HG02763 (cell line): ENCODE data around the gene ZEB1.
"Not testable (repeated sequence)": the region's sequence is repeated elsewhere in the genome, so short reads cannot be mapped to it uniquely, and the experiment has no call there.

Experiments used
- ATAC-seq: cut with Tn5 transposase; IDR thresholded peaks from one replicate; pipeline ENCODE4 v1.9.1; 2021; ENCODE audit warnings: mild to moderate bottlenecking, moderate library complexity; ENCODE audit not compliant: unreplicated experiment

The ZEB1 gene

DNA sequence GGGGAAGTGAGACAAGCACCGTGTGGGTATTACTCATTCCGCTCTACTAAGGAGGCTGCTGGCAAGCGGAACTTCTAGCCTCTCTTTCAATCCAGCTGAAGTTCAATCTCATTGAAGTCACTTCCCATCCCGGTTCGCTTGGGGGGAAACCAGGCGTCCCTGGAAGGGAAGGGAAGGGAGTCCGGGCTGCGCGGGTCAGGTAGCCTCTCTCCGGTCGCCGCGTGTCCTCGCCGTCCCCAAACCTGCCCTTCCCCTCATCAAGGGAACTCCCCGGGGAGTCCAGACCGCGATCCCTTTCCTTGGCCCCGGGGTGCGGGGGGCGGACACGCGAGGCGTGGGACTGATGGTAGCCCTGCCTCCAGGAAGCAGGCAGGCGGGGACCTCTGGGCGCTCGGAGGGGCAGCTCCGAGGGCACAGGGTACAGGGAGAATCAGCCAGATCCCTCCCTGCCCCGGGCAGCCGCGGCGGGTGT lies 598 bp upstream of the ZEB1 start:
- peak; percentile 66 for ATAC-seq

- ATAC-seq: peak; percentile 17
These were observed 860 bp downstream of the ZEB1 start for GRCh38 chr10:31319602-31320549.

- no peak for ATAC-seq
These were observed 1.7 kb downstream of the ZEB1 start for GRCh38 chr10:31320550-31321211.

DNA sequence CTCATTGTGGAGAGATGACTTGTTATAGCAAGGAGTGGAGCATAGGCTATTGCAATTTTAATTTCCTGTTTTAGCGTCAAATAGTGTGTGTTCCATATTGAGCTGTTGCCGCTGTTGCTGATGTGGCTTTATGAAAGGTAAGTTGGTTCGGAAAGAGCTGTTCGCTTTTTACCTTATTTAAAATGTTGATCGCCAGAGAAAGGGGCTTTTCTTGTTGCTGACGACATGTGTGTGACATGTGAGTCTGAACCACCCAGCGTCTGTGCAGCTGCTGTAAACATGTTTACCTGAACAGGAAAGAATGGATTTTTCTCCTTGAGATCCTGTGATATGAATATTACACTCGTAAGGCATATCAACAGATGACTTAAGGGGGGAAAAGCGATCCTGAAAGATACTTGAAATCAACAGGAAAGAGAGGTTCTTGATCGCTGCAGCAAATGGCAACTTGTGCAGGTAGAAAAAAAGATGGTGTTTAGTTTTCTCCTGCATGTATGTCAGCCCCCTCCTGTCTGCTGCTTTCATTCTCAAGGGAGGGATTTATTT lies 2.5 kb downstream of the ZEB1 start:
- no peak for ATAC-seq

GRCh38 chr10:31322647-31323046 lies 3.6 kb downstream of the ZEB1 start:
- no peak for ATAC-seq

- no peak for ATAC-seq
These were observed 21.3 kb downstream of the ZEB1 start for GRCh38 chr10:31340343-31340742.

- ATAC-seq: no peak
These were observed 22.5 kb downstream of the ZEB1 start for GRCh38 chr10:31341552-31341951.

- ATAC-seq: no peak
These were observed 24.0 kb downstream of the ZEB1 start for GRCh38 chr10:31343009-31343408.

DNA sequence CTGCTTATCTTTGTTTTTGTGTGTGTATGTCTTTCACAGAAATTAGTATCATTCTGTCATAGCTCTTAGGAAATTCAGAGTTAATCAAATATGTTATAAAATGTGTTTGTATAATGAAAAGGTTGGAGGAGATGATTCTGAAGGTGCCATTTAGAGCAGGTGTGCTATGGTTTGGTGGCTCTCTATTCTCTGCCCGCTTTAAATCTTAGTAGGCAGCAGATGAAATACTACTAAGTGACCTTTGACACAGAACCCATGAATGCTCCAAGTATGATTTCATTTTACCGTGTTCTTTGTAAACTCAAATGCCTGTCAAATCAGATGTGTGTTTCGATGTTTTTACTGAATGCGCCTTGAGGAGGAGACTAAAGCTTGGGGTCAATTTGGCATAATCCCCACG lies 24.5 kb downstream of the ZEB1 start:
- no peak for ATAC-seq

DNA sequence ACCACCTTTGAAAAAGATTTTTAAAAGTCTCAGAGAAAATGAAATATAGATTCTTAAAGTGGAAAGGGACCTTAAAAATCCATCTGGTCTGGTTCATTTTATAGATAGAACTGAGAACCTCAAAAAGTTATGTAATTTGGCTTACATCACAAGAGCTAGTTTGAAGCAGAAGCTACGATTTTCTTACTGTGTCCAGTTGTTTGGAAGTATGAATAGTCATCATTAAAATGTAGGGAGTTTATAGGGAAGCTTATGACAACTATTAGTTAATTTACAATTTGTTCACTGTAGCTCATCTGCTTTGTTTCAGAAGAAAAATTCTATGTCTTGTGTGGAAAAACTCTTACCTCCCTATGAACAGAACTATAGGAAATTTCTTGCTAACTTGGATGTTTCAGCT lies 26.9 kb downstream of the ZEB1 start:
- no peak for ATAC-seq

GRCh38 chr10:31346953-31347352 lies 27.9 kb downstream of the ZEB1 start:
- ATAC-seq: no peak

GRCh38 chr10:31347705-31348104 lies 28.7 kb downstream of the ZEB1 start:
- no peak for ATAC-seq

- ATAC-seq: no peak
These were observed 31.9 kb downstream of the ZEB1 start for GRCh38 chr10:31350891-31351290.

DNA sequence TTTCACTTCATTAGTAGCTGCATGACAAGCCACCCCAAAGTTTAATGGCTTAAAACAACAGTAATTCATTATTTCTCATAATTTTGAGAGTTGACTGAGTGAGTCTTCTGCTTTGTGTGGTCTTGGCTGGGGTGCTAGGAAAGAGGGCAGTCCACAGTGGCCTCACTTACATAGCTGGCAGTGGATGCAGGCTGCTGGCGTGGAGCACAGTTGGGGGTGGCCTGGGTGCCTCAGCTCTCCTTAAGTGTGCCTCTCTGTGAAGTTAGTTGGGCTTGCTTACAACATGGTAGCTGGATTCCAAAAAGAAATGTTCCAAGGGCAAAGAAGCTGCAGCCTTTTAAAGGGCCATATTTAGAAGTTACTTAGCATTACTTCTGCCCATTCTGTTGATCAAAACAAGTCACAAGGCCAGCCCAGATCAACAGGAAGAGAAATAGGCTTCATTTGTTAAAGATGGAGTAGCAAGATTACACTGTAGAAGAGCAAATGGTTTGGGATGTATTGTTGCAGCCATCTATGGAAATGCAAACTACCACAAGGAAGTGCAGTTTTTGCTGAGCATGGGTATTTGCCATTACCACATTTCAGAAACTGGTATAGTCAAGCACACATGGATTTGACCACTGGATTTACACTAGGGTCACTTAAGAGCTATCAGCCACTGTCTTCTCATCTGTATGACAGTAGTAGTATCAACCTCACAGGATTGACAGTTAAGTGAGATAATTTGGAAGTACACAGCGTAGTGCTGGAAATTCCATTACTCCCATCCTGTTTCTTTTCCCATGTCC lies 33.6 kb downstream of the ZEB1 start:
- ATAC-seq: no peak

DNA sequence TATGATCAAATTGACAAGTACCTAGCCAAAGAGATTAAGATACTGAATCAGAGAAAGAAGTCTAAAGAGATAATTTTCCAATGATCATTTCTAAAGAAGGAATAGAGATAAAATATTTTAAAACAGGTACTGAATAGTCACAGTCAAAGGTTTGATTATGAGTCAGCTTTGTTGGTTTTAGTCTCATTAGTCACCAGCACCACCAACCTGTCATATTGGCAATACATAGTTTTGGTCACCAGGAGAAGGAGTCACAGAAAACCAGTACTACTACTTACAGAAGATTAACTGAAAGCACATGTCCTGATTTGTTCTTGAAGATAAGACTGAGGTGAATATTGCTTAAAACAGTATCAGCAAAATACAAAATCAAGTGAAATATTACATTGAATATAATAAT lies 34.6 kb downstream of the ZEB1 start:
- peak; percentile 92 for ATAC-seq

DNA sequence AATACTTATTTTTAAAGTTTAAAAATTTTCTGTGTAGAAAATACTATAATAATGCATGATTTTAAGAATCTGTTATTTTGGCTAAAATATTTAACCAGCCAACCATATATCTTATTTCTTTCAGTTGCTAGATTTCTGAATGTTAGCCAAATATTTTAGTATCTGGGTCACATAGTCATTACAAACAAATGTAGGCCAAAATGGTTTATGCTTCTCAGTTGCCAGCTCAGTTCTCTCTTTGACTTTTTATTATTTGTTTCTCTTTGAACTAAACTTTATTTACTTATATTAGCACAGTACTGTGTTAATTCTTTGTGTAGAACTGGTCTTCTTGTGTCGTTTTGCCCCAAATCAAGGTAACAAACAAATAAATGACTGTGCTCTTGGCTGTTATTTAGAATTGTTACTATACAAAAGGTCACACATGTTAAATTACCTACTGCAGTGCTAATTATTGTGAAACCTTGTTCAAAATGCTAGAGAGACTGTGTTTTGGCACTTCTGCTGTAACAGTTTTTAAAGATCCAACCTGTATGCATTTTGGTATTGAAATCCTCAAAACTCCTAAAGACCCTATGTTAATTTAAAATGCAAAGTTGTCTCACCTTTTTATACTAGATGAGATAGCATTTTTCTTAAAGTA lies 39.8 kb downstream of the ZEB1 start:
- ATAC-seq: no peak

- no peak for ATAC-seq
These were observed 41.0 kb downstream of the ZEB1 start for GRCh38 chr10:31359979-31360378.

- ATAC-seq: not testable (repeated sequence)
These were observed 42.5 kb downstream of the ZEB1 start for GRCh38 chr10:31361475-31361874.

DNA sequence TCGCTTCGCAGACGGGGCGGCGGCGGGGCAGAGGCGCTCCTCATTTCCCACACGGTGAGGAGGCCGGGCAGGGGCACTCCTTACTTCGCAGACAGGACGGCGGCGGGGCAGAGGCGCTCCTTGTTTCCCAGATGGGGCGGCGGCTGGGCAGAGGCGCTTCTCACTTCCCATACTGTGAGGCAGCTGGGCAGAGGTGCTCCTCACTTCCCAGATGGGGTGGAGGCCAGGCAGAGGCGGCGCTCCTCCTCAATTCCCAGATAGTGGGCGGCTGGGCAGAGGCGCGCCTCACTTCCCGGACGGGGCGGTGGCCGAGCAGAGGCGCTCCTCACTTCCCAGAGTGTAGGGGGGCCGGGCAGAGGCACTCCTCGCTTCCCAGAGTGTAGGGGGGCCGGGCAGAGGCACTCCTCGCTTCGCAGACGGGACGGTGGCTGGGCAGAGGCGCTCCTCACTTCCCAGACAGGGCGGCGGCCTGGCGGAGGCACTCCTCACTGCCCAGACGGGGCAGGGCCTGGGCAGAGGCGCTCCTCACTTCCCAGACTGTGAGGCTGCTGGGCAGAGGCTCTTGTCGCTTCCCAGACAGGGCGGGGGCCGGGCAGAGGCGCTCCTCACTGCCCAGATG lies 43.1 kb downstream of the ZEB1 start:
- no peak for ATAC-seq

DNA sequence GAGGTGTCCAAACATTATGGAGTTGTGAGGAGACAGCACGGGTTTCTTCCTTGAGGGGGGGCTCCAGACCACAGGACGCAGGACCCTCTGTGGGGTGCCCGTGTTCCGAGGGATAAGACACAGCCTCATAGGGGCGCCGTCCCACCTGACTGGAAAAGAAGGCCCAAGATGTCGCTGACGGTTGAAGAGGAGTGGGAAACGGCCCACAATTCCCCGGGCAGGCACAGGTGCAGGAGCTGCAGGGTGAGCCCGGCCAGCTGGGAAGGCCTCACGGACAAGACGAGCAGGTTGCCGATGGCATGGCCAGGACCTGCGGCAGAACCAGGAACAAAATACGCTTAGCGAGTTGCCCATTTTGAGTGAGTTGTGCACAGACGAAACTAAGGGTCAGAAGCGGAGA lies 44.7 kb downstream of the ZEB1 start:
- ATAC-seq: not testable (repeated sequence)
